ENCODE measurements around the gene TMEM150A. TPM values are rescaled to one million over a fixed set of nuclear protein-coding genes. Genes with fewer than 3 reads are reported as not detected.

The TMEM150A gene
- total and polyA plus RNA-seq, 2 of the 13 experiments (the other 11 are each of a cell fraction or from before 2014, with no cell fraction given) = 30.1 to 70.4 TPM

DNA sequence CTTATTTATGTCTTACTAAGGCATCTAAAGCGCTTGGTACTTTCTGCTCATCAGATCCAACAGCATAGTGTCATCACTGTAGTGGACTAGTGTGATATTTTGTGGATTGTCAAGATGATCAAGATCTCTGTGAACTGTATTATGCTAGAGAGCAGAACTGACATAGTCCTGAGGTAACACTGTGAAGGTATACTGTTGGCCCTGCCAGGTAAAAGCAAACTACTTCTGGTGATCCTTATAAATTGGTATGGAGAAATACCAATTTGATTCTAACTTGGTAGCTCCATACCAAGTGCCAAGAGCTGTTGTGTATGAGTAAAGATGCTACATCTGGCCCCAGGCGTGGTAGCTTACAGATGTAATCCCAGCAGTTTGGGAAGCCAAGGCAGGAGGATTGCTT, 49.6 kb upstream of the TMEM150A start (continued):
- TF ChIP-seq, protein P1, sequence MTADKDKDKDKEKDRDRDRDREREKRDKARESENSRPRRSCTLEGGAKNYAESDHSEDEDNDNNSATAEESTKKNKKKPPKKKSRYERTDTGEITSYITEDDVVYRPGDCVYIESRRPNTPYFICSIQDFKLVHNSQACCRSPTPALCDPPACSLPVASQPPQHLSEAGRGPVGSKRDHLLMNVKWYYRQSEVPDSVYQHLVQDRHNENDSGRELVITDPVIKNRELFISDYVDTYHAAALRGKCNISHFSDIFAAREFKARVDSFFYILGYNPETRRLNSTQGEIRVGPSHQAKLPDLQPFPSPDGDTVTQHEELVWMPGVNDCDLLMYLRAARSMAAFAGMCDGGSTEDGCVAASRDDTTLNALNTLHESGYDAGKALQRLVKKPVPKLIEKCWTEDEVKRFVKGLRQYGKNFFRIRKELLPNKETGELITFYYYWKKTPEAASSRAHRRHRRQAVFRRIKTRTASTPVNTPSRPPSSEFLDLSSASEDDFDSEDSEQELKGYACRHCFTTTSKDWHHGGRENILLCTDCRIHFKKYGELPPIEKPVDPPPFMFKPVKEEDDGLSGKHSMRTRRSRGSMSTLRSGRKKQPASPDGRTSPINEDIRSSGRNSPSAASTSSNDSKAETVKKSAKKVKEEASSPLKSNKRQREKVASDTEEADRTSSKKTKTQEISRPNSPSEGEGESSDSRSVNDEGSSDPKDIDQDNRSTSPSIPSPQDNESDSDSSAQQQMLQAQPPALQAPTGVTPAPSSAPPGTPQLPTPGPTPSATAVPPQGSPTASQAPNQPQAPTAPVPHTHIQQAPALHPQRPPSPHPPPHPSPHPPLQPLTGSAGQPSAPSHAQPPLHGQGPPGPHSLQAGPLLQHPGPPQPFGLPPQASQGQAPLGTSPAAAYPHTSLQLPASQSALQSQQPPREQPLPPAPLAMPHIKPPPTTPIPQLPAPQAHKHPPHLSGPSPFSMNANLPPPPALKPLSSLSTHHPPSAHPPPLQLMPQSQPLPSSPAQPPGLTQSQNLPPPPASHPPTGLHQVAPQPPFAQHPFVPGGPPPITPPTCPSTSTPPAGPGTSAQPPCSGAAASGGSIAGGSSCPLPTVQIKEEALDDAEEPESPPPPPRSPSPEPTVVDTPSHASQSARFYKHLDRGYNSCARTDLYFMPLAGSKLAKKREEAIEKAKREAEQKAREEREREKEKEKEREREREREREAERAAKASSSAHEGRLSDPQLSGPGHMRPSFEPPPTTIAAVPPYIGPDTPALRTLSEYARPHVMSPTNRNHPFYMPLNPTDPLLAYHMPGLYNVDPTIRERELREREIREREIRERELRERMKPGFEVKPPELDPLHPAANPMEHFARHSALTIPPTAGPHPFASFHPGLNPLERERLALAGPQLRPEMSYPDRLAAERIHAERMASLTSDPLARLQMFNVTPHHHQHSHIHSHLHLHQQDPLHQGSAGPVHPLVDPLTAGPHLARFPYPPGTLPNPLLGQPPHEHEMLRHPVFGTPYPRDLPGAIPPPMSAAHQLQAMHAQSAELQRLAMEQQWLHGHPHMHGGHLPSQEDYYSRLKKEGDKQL (CRISPR knock-in tag; IDR thresholded peaks at IDR 0.05; ENCODE audit: low read depth) = no peak
- no peak for TF ChIP-seq ZKSCAN8 (CRISPR knock-in tag; IDR thresholded peaks at IDR 0.05; ENCODE audit: borderline replicate concordance)
- TF ChIP-seq, protein P2, sequence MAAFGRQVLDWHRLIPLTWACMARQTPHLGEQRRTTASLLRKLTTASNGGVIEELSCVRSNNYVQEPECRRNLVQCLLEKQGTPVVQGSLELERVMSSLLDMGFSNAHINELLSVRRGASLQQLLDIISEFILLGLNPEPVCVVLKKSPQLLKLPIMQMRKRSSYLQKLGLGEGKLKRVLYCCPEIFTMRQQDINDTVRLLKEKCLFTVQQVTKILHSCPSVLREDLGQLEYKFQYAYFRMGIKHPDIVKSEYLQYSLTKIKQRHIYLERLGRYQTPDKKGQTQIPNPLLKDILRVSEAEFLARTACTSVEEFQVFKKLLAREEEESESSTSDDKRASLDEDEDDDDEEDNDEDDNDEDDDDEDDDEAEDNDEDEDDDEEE (CRISPR knock-in tag; IDR thresholded peaks at IDR 0.05) = no peak

DNA sequence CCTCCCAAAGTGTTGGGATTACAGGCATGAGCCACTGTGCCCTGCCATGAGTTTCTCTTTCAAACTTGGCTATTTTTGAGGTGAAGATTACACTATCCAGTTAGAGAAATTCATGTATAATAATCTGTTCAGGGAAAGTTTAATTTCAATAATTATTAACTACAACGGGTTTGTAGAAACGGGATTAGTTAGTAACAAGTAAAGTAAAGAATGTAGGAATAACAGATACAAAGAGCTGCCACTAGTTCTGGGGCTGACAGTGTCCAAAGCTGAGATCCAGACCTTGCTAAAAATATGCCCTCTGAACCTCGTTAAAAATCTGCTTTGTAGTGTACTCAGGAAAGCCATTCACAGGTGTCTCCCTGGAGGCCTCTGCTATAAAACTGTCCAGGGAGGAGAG, 48.6 kb upstream of the TMEM150A start:
- H3K4me3 ChIP-seq (replicated peaks in 1 of 3; ENCODE audit: insufficient read depth in 1 of 3, low read depth in 2 of 3, low read length in 3 of 3) = no peak overlapping the region
- H3K9me3 ChIP-seq (ENCODE audit: low read length) = no peaks in the 10 kb centered on the region
- no peaks in the 10 kb centered on the region for H3K4me1 ChIP-seq (ENCODE audit: insufficient read depth, low read length)
- no peak for FAIRE-seq
- POLR2A ChIA-PET = no interaction called here
- no peak for ATAC-seq
- no peak overlapping the region for H2AFZ ChIP-seq (ENCODE audit: low read length)
- DNase-seq (ENCODE audit: low spot score) = no peak
- BruUV-seq (replicated peaks) = no TSS peak
- intact Hi-C loops (cut with micrococcal nuclease; ENCODE audit: unreplicated experiment) (no loop called here), in situ Hi-C loops (cut with HindIII; ENCODE audit: extremely low pct_ligation_motif_present, low pct_unique_long_range_greater_than_20kb) (no loop called here)
- 90% methylated on average over 3 of the region's 3 CpGs for WGBS (ENCODE audit: low lambda C conversion rate)
- H3K4me2 ChIP-seq (ENCODE audit: low read depth, low read length) = no peak overlapping the region
- no peaks in the 10 kb centered on the region for H3K79me2 ChIP-seq (ENCODE audit: insufficient read depth, low read length)
- H3K9ac ChIP-seq (ENCODE audit: insufficient read depth, low read depth, low read length) = no peak overlapping the region
- peaks cover 19 to 64% of the 10 kb centered on the region in 2 experiments for H3K36me3 ChIP-seq (replicated peaks in 1 of 2; ENCODE audit: control insufficient read depth in 1 of 2, insufficient read depth in 2 of 2, low read length in 2 of 2)
- CTCF ChIA-PET (ENCODE audit: low intra/inter-chr PET ratio, low total read pairs) = no interaction called here
- H3K27ac ChIP-seq (ENCODE audit: extremely low read length, insufficient read depth, low read length) = no peak overlapping the region
- no peaks in the 10 kb centered on the region for H3K27me3 ChIP-seq (ENCODE audit: control insufficient read depth in 1 of 2, insufficient read depth in 2 of 2, low read length in 2 of 2)
- TF ChIP-seq CBX5 (CRISPR knock-in tag; IDR thresholded peaks at IDR 0.05; ENCODE audit: borderline replicate concordance) (no peak), ATF7 (IDR thresholded peaks at IDR 0.05) (no peak), ATF7 (CRISPR knock-in tag; IDR thresholded peaks at IDR 0.05) (no peak), CBX2 (IDR thresholded peaks at IDR 0.05; ENCODE audit: low read depth, low read length) (no peak), CBX2 (CRISPR knock-in tag; IDR thresholded peaks at IDR 0.05; ENCODE audit: low read depth) (no peak), ZNF563 (CRISPR knock-in tag; IDR thresholded peaks at IDR 0.05) (no peak), RELA (CRISPR knock-in tag; IDR thresholded peaks at IDR 0.05) (no peak), SAP130 (CRISPR knock-in tag; IDR thresholded peaks at IDR 0.05; ENCODE audit: low read depth) (no peak), TGIF2 (CRISPR knock-in tag; IDR thresholded peaks at IDR 0.05) (no peak), ZNF333 (CRISPR knock-in tag; IDR thresholded peaks at IDR 0.05; ENCODE audit: borderline replicate concordance) (no peak)
- TF ChIP-seq, protein P3, sequence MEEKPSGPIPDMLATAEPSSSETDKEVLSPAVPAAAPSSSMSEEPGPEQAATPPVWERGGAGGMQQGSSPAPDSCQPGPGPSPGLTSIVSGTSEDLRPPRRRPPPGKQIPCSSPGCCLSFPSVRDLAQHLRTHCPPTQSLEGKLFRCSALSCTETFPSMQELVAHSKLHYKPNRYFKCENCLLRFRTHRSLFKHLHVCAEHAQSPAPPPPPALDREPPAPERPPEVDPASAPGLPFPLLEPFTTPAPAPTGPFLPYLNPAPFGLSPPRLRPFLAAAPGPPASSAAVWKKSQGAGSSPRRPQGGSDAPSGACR (CRISPR knock-in tag; IDR thresholded peaks at IDR 0.05) = no peak
- no peaks in the 10 kb centered on the region for H4K20me1 ChIP-seq (ENCODE audit: insufficient read depth, low read length)
